GM19035 (cell line): ENCODE data around the gene ZBTB21.

Source experiments
- ATAC-seq: cut with Tn5 transposase; IDR thresholded peaks from one replicate; pipeline ENCODE4 v1.9.1; 2021; ENCODE audit not compliant: unreplicated experiment

The ZBTB21 gene

GRCh38 chr21:42040411-42041180 lies 30.4 kb upstream of the ZBTB21 start:
- ATAC-seq: no peak

- ATAC-seq: no peak
These were observed 29.8 kb upstream of the ZBTB21 start for GRCh38 chr21:42039911-42040351.

DNA sequence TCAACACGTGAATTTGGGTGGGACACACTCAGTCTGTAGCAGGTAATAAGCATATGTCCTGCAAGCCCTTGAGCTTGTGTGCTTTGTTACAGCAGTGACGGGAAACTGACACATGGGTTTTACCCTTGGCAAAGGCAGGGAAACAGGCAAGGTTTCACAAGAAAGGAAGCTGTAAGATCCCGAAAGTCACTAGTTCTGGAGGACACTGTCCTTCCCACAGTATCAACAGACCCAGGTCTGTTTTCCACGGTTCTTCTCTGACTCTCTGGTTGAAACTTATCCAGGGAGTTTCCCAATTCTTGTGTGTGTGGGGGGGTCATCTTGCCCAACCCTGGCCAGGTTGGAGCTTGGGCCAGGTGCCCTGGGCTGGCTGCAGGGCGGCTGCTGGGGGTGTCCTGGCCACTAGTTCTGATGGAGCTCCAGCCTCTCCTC lies 29.3 kb upstream of the ZBTB21 start:
- ATAC-seq: no peak

GRCh38 chr21:42038826-42039425 lies 28.8 kb upstream of the ZBTB21 start:
- ATAC-seq: no peak

DNA sequence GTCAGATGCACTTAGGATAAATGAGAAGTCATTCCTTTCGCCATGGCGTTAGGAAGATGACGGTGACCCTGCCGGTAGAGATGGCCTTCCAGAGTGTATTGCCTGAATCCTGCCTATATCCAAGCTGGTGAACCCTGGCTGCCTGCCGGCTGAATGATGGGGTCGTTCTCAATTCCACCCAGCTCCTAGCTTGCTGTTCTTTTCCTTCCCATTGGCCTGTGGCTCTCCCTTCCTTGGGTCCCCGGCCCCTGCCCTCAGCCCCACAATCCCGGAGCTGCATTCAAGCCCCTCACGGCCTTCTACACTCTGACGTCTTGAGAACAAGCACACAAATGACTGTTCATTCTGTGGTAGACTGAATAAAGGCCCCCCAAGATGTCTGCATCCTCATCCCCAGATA lies 28.2 kb upstream of the ZBTB21 start:
- no peak for ATAC-seq

DNA sequence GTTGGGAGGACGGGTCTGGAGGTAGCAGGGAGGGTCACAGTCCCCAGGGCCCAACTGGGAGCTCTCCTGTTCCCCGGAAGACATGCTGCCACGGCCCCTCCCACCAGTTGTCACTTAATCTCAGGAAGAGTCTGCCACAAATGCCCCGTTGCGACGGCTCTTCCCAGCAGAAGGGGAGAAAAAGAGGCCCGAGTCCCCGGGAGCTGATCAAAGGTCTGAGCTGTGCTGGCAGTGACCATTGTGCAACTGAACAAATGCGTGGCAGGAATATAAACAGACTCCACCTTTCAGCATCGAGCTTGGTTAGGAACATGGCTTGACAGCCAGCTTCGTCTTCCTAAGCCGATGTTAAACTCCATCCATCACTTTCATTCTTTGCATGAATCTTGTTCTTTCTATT lies 27.8 kb upstream of the ZBTB21 start:
- ATAC-seq: no peak

DNA sequence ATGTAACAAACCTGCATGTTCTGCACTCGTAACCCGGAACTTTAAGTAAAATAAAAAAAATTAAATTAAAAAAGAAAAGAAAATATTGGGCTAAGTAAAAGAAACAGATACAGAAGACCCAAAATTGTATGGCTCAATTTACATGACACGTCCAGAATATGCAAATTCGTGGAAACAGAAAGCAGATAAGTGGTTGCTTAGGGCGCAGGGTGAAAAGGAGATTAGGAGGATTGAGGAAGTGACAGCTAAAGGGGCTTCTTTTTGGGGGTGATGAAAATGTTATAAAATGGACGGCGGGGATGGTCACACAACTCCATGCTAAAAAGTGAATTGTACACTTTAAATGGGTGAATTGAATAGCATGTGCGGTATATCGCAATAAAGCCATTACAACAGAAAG lies 27.4 kb upstream of the ZBTB21 start:
- ATAC-seq: no peak

DNA sequence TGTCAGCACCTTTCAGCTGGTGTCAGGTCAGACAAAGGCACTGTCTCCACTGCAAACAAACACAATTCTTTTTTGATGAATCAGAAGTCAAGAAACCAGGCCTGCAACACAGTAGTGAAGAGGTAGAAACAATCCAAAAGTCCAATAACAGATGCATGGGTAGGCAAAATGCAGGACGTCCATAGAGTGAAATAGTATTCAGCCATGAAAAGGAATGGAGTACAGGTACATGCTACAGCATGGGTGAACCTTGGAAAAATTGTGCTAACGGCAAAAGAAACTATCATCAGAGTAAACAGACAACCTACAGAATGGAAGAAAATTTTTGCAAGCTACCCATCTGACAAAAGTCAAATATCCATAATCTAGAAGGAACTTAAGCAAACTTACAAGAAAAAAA lies 26.2 kb upstream of the ZBTB21 start:
- ATAC-seq: no peak

DNA sequence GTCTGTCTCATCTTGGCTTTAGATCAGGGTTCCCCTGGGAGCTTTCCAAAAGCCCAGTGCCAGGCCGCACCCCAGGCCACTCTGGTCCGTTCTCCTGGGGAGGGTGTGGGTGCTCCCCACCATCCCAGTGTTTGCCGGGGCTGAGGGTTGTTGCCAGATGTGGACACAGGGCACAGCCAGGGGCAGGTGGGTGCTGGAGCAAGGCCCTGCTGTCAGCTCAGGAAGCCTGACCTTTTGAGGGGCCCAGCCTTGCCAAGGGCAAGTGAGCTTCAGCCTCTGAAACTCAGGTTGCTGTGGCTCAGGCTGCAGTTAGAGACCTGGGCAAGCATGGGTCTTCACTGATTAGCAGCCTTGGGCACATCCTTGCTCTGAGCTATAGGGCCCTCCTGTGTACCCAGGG lies 22.8 kb upstream of the ZBTB21 start:
- ATAC-seq: no peak

GRCh38 chr21:42032266-42032665 lies 22.1 kb upstream of the ZBTB21 start:
- ATAC-seq: no peak

DNA sequence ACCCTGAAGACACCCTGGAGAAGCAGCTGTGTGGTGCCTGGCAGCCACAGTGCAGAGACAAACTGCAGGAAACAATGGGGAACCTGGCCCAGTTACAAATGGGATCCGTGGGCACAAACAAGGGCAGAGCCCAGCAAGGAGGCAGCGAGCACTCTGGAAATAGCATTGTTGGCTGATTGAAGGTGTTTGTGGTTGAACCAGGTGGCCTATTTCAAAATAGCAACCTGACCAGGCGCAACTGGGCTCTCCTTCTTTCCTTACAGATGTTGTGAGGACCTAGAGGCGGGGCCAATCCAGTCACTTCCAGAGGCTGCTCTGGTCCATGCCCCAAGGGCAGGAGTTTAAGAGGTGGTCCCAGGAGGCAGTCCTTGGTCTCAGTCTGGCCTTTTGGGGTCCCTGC lies 21.7 kb upstream of the ZBTB21 start:
- ATAC-seq: no peak

DNA sequence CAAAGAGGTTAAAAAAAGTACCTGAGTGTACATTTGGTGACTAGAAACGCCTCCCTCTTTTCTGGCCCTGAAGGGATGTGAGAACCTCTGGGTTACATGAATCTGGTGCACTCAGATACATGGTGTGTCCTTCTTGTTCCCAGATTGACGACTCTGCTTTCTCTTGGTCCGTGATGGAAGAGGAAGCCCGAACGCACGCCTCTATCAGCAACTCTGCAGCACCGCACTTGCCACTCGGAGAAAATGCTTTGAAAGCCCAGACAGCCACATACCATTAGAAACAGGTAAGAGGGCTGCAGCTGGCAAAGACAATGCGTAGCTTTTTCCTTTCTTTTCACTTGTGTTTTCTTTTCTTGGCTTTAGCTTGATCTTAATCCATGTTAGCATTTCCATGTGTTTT lies 21.1 kb upstream of the ZBTB21 start:
- ATAC-seq: no peak

- ATAC-seq: no peak
These were observed 20.2 kb upstream of the ZBTB21 start for GRCh38 chr21:42030311-42030710.

DNA sequence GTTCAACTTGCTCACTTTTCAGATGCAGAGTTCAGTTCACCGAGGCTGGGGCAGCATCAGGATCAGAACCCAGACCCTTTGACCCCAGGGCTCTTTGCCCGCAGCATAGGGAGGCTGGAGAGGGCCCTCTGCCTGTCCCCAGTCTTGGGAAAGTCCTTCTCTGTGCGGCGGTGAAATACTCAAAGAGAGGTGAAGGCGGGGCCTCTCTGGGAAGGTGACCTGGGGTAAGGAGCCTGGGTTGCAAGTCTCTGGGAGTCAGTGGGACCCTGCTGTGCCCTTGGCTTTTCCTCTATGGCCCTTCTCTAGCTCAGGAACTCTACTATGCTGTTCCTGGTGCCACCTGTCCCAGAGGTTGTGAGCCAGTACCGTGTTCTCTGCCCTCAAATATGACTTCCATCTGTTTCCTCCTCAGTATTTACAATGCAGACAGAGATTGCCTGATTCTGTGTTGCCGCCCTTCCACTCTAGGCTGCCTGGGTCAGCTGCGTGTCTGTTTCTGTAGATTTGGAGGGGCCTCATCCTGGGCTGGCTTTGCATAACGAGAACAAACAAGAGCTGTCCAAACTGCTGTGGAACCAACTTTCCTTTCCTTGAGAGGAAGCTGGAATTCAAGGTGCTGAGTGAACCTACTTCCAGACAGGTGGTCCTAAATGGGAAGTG lies 18.7 kb upstream of the ZBTB21 start:
- ATAC-seq: no peak

DNA sequence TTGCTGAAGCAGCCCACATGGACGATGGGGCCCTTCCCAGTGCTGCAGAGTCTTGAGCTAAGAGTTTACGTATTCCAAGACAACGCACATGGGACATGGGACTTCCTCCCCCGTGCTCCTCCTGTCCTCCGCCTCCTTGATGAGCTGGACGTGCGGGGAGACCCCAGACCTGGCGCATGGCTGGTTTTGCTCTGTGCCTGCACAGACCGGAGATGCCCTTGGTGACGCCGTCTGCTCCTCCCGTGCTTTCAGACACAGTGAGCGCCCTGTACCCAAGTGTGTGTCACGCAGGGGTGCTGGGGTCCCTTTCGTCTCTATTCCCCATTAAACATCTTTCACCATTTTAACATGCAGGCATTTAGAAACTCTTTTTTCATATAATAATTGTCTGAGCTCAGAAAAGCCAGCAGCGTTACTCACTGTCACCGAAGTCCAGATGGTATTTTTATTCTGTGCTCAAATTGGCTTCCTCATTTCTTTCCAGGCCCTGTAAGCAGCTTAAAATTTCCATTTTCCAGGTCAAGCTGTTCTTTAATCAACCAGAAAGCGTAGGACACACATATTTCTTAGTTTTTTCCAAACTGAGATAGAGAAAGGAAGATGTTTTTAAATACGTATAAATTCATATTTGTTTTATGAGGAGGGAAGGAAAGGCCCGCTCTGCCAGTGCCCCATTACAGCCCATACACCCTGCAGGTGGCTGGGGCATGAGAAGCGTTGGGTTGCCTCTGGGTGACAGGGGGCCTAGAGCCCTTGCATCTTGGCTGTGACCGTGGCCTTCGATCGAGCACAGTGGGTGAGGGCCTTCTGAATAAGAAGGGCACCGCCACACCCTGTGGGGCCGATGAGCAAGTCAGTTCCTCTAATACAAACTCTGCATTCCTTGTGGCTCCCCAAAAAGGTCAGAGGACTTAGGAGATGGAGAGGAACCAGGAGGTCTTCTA lies 17.9 kb upstream of the ZBTB21 start:
- no peak for ATAC-seq

- no peak for ATAC-seq
These were observed 17.1 kb upstream of the ZBTB21 start for GRCh38 chr21:42027085-42027821.

- no peak for ATAC-seq
These were observed 15.9 kb upstream of the ZBTB21 start for GRCh38 chr21:42026082-42026435.

GRCh38 chr21:42025376-42026081 lies 15.4 kb upstream of the ZBTB21 start:
- no peak for ATAC-seq

DNA sequence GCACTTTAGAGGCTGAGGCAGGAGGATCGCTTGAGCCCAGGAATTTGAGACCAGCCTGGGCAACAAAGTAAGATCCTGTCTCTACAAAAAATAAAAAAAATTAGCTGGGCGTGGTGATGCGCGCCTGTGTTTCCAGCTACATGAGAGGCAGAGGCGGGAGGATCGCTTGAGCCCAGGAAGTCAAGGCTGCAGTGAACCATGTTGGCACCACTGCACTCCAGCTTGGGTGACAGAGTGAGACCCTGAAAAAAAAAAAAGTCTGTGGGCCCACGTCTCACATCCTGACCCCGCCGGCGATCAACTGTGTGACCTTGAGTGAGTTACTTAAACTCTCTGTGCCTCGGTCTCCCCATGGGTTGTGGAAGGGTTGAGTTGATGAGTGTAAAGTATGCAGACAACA lies 12.7 kb upstream of the ZBTB21 start:
- ATAC-seq: no peak

DNA sequence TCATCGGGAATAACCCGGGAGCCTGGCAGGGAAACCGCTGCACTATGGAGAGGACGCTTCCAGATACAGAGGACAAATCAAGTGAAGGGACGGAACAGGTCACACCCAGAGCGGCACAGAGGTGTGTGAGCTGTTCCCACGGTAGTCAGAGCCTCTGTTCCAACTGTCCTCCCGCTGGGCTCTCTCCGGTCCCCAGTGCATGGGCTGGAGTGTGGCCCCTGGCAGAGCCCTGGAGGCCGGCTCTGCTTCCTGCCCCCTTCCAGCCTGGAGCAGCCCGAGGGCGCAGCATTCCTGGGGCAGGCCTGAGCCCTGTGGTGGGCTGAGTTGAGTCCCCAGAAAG lies 11.9 kb upstream of the ZBTB21 start:
- no peak for ATAC-seq
